IMR-90 (cell line): ENCODE data around the gene CLEC19A. TPM values are rescaled to one million over a fixed set of nuclear protein-coding genes. Genes with fewer than 3 reads are reported as not detected.

Source experiments
- ATAC-seq: fragments of 200-7000 bp; cut with Tn5 transposase; 2 replicates; pipeline ENCODE4 v1.9.1; 2020; ENCODE audit warnings: low read depth, mild to moderate bottlenecking, moderate library complexity
- BruUV-seq: library from RNA; stranded (reverse); fragments of 400-500 nt; replicated peaks from 2 replicates; lab custom pipeline; 2021; lab: Mats Ljungman, UMichigan
- CTCF ChIA-PET: fragments of 300-600 bp; formaldehyde crosslinking; extraction: SDS; loops from one replicate; lab custom pipeline; 2021; ENCODE audit warnings: antibody characterized with exemption; lab: Yijun Ruan, JAX
- POLR2A ChIA-PET: fragments of 300-600 bp; sonication (Branson Sonifier 250); formaldehyde crosslinking; loops from one replicate; lab custom pipeline; 2022; ENCODE audit warnings: antibody characterized with exemption; ENCODE audit not compliant: unreplicated experiment; lab: Charles Lee
- DNase-seq: peaks from one replicate; pipeline ENCODE4 v3.0.0; 2013
- H2AFZ ChIP-seq: replicated peaks from 2 replicates; pipeline ENCODE3; 2013; ENCODE audit warnings: low read length, mild to moderate bottlenecking; ENCODE audit not compliant: poor library complexity
- H2AK5ac ChIP-seq: 2 replicates; pipeline ENCODE4 v1.6.1; 2013; ENCODE audit warnings: low read depth, low read length, inconsistent platforms
- H2AK9ac ChIP-seq: replicated peaks from 2 replicates; pipeline ENCODE3; 2013; ENCODE audit warnings: mild to moderate bottlenecking, low read depth, low read length, moderate library complexity; ENCODE audit not compliant: poor library complexity
- H2BK120ac ChIP-seq: 2 replicates; pipeline ENCODE4 v1.6.1; 2013; ENCODE audit warnings: low read depth, low read length, inconsistent platforms
- H2BK15ac ChIP-seq: 3 replicates; pipeline ENCODE4 v1.6.1; 2013; ENCODE audit warnings: low read depth, low read length, inconsistent platforms
- H2BK20ac ChIP-seq: 2 replicates; pipeline ENCODE4 v1.6.1; 2013; ENCODE audit warnings: low read depth, mild to moderate bottlenecking, inconsistent platforms, low read length, moderate library complexity
- H2BK5ac ChIP-seq: 2 replicates; pipeline ENCODE4 v1.6.1; 2013; ENCODE audit warnings: mild to moderate bottlenecking, low read depth, low read length, inconsistent platforms; ENCODE audit not compliant: poor library complexity, severe bottlenecking
- H3K14ac ChIP-seq: replicated peaks from 2 replicates; pipeline ENCODE4 v1.6.1; 2013; ENCODE audit warnings: low read depth, low read length, inconsistent platforms
- H3K18ac ChIP-seq: 2 replicates; pipeline ENCODE4 v1.6.1; 2013; ENCODE audit warnings: low read depth, low read length, control low read depth
- H3K23ac ChIP-seq: 2 replicates; pipeline ENCODE4 v1.6.1; 2013; ENCODE audit warnings: low read depth, low read length, inconsistent platforms
- H3K27ac ChIP-seq: 2 replicates; pipeline ENCODE4 v1.5.1; 2013; ENCODE audit warnings: mild to moderate bottlenecking, control low read depth, low read length; ENCODE audit not compliant: insufficient read depth
- H3K27me3 ChIP-seq: 2 replicates; pipeline ENCODE4 v1.6.1; 2013; ENCODE audit warnings: low read length; ENCODE audit not compliant: control insufficient read depth, insufficient read depth
- H3K36me3 ChIP-seq: 2 replicates; pipeline ENCODE4 v1.6.1; 2013; ENCODE audit warnings: low read length, mixed read lengths; ENCODE audit not compliant: control insufficient read depth, insufficient read depth
- H3K4ac ChIP-seq: 2 replicates; pipeline ENCODE4 v1.6.1; 2013; ENCODE audit warnings: low read depth, low read length, inconsistent platforms
- H3K4me1 ChIP-seq: 2 replicates; pipeline ENCODE4 v1.6.1; 2013; ENCODE audit warnings: low read length, mixed read lengths; ENCODE audit not compliant: control insufficient read depth, insufficient read depth
- H3K4me2 ChIP-seq: 2 replicates; pipeline ENCODE4 v1.6.1; 2013; ENCODE audit warnings: low read depth, mild to moderate bottlenecking, control low read depth, low read length, moderate library complexity
- H3K4me3 ChIP-seq: 2 replicates; pipeline ENCODE4 v1.5.1; 2013; ENCODE audit warnings: low read depth, mild to moderate bottlenecking, control low read depth, low read length, moderate library complexity; ENCODE audit not compliant: insufficient read depth
- H3K56ac ChIP-seq: 2 replicates; pipeline ENCODE4 v1.6.1; 2013; ENCODE audit warnings: low read length, inconsistent platforms; ENCODE audit not compliant: insufficient read depth; ENCODE audit errors: extremely low read depth
- H3K79me1 ChIP-seq, 2 experiments: 2 replicates each; pipeline ENCODE4 v1.6.1; 2013; ENCODE audit warnings: low read length in 2 of 2, inconsistent platforms in 1 of 2, low read depth in 1 of 2
- H3K9ac ChIP-seq: 2 replicates; pipeline ENCODE4 v1.6.1; 2013; ENCODE audit warnings: low read depth, low read length, control low read depth
- H3K9me1 ChIP-seq: 2 replicates; pipeline ENCODE4 v1.6.1; 2013; ENCODE audit warnings: low read length, inconsistent platforms; ENCODE audit not compliant: insufficient read depth
- H3K9me3 ChIP-seq: 2 replicates; pipeline ENCODE4 v1.6.1; 2013; ENCODE audit warnings: low read length; ENCODE audit not compliant: control insufficient read depth, insufficient read depth
- H4K20me1 ChIP-seq: 2 replicates; pipeline ENCODE4 v1.6.1; 2013; ENCODE audit warnings: low read length, inconsistent platforms; ENCODE audit not compliant: insufficient read depth
- H4K5ac ChIP-seq: 2 replicates; pipeline ENCODE4 v1.6.1; 2013; ENCODE audit warnings: mild to moderate bottlenecking, low read depth, low read length, control low read depth
- H4K8ac ChIP-seq, 2 experiments: 2 replicates each; pipeline ENCODE4 v1.6.1; 2013; ENCODE audit warnings: low read depth in 2 of 2, low read length in 2 of 2, control low read depth in 1 of 2, inconsistent platforms in 1 of 2
- H4K91ac ChIP-seq: 2 replicates; pipeline ENCODE4 v1.6.1; 2013; ENCODE audit warnings: low read depth, low read length, inconsistent platforms; ENCODE audit not compliant: insufficient read depth
- FOS ChIP-seq: fragments of 150-350 bp; IDR thresholded peaks from 2 replicates; pipeline ENCODE4 v1.6.1; 2016; ENCODE audit warnings: low read depth, low read length
- MAFK ChIP-seq: IDR thresholded peaks from 2 replicates; pipeline ENCODE4 v1.6.1; 2012; ENCODE audit warnings: low read depth, low read length, improper control_type of control experiment
- MAZ ChIP-seq: IDR thresholded peaks from 2 replicates; pipeline ENCODE4 v1.6.1; 2012; ENCODE audit warnings: low read depth, mild to moderate bottlenecking, low read length, improper control_type of control experiment, moderate library complexity, borderline replicate concordance
- NFE2L2 ChIP-seq: fragments of 150-350 bp; IDR thresholded peaks from 2 replicates; pipeline ENCODE4 v1.6.1; 2016; ENCODE audit warnings: low read depth, mild to moderate bottlenecking, low read length
- WGBS, 2 experiments: methylation state at CpG; one replicate each; pipeline versions ENCODE4 v1.1.5 to v1.1.7; 2013; ENCODE audit warnings: missing lambda C conversion rate in 2 of 2; ENCODE audit not compliant: insufficient read length in 1 of 2; ENCODE audit errors: extremely low coverage in 2 of 2; 5-methylcytosine and 5-hydroxymethylcytosine counted together
- dilution Hi-C: fragments of 300-500 bp; cut with HindIII; formaldehyde crosslinking; loops from one replicate; pipeline ENCODE4 v1.14.3; 2018; ENCODE audit warnings: low sequenced_read_pairs; ENCODE audit not compliant: unreplicated experiment
- in situ Hi-C: fragments of 300-500 bp; cut with MboI; formaldehyde crosslinking; loops from 3 replicates; pipeline ENCODE4 v1.14.3; 2019; ENCODE audit warnings: low sequenced_read_pairs, inconsistent platforms, mixed read lengths
- intact Hi-C: fragments of 100-400 bp; cut with micrococcal nuclease; formaldehyde crosslinking; loops from 2 replicates; pipeline ENCODE4 v1.10.0; 2022
- polyA plus RNA-seq, 3 experiments: library from polyadenylated mRNA; depleted of rRNA; stranded (reverse); fragments of >200 nt; gene quantifications; 2 replicates each; pipeline ENCODE4 v1.2.3, GENCODE V29; 2012; ENCODE audit warnings: low replicate concordance in 1 of 3
- total RNA-seq: library from RNA; depleted of rRNA; stranded (reverse); fragments of >200 nt; gene quantifications from 2 replicates; pipeline ENCODE4 v1.2.3, GENCODE V29; 2012

Gene CLEC19A
- total and polyA plus RNA-seq, 2 of the 4 experiments (the other 2 are of a cell fraction) = not detected

- POLR2A ChIA-PET = no interaction called here
- WGBS, 2 experiments = no CpG with 5 or more reads among the region's 2 CpGs
- Histone ChIP-seq H4K91ac (no peak overlapping the region), H3K27me3 (no peaks in the 10 kb centered on the region), H2BK15ac (no peak overlapping the region), H3K4me1 (no peaks in the 10 kb centered on the region), H3K14ac (no peak overlapping the region), H4K5ac (no peak overlapping the region), H2AK9ac (no peak overlapping the region), H3K36me3 (no peaks in the 10 kb centered on the region), H3K9me3 (no peaks in the 10 kb centered on the region), H2BK20ac (no peak overlapping the region), H3K56ac (no peak overlapping the region), H2AK5ac (no peak overlapping the region), H3K18ac (no peak overlapping the region), H3K4me3 (no peak overlapping the region), H3K4me2 (no peak overlapping the region), H3K9ac (no peak overlapping the region), H2BK120ac (no peak overlapping the region), H3K4ac (no peak overlapping the region), H2BK5ac (no peak overlapping the region), H4K20me1 (no peaks in the 10 kb centered on the region), H3K79me1 (no peaks in the 10 kb centered on the region), H3K27ac (no peak overlapping the region), H4K8ac (no peak overlapping the region), H2AFZ (no peak overlapping the region), H3K23ac (no peak overlapping the region), H3K9me1 (no peaks in the 10 kb centered on the region)
- TF ChIP-seq NFE2L2 = peak; percentile 28; the same call in 1 of the 2 replicates
- no peak for TF ChIP-seq MAZ
- TF ChIP-seq FOS = no peak
- peak; percentile 89 for TF ChIP-seq MAFK
- in situ Hi-C loops (no loop called here), intact Hi-C loops (no loop called here), dilution Hi-C loops (no loop called here)
- CTCF ChIA-PET = interaction anchor here (0.6 kb wide), 1 partner anchor 178 kb away, joined by 3 read pairs; no protein-coding TSS in a partner anchor
- no peak for DNase-seq
- no peak for ATAC-seq
- BruUV-seq = no TSS peak
Measured at GRCh38 chr16:19283637-19284036, 1.9 kb upstream of the CLEC19A start.
